HepG2 (cell line): Measurements from ENCODE around the gene PPM1H. TPM values are rescaled to one million over a fixed set of nuclear protein-coding genes. Genes with fewer than 3 reads are reported as not detected.

Source experiments
- ATAC-seq: fragments of 200-7000 bp; cut with Tn5 transposase; 3 replicates; pipeline ENCODE4 v1.9.1; 2020; ENCODE audit warnings: mild to moderate bottlenecking, moderate library complexity
- BruUV-seq: library from RNA; stranded (reverse); fragments of 400-500 nt; replicated peaks from 2 replicates; lab custom pipeline; 2021; lab: Mats Ljungman, UMichigan
- CTCF ChIA-PET: fragments of 300-600 bp; formaldehyde crosslinking; extraction: SDS; loops from one replicate; lab custom pipeline; 2021; ENCODE audit warnings: low total read pairs, inconsistent platforms, low intra/inter-chr PET ratio; lab: Yijun Ruan, JAX
- POLR2A ChIA-PET: fragments of 350-600 bp; sonication (Branson Sonifier 250); formaldehyde crosslinking; loops from one replicate; lab custom pipeline; 2020; ENCODE audit warnings: antibody characterized with exemption, inconsistent platforms; lab: Yijun Ruan, JAX
- DNase-seq: peaks from one replicate; pipeline ENCODE4 v3.0.0-alpha.2; 2015; ENCODE audit warnings: low spot score
- FAIRE-seq: peaks from 3 replicates; lab custom pipeline; 2011; peaks lifted over from hg19 to GRCh38; lab: Jason Lieb, UNC
- H2AFZ ChIP-seq: one replicate; pipeline ENCODE4 v1.6.1; 2011; ENCODE audit warnings: low read length, inconsistent platforms
- H3K27ac ChIP-seq: fragments of 300-600 bp; 3 replicates; pipeline ENCODE4 v1.8.0; 2011; ENCODE audit warnings: mixed run types, mild to moderate bottlenecking, mixed read lengths, low read length, inconsistent platforms; ENCODE audit not compliant: insufficient read depth; ENCODE audit errors: extremely low read length
- H3K27me3 ChIP-seq, 2 experiments: fragments of 200-600 bp in 1 of 2; 2 replicates in 1 of 2; 3 replicates in 1 of 2; pipeline versions ENCODE4 v1.6.0 to v1.8.0; 2011; ENCODE audit warnings: low read length in 2 of 2, mild to moderate bottlenecking in 2 of 2, moderate library complexity in 2 of 2, inconsistent platforms in 1 of 2; ENCODE audit not compliant: insufficient read depth in 2 of 2, control insufficient read depth in 1 of 2
- H3K36me3 ChIP-seq, 2 experiments: fragments of 200-600 bp in 1 of 2; replicated peaks in 1 of 2; 2 replicates in 1 of 2; 3 replicates in 1 of 2; pipeline versions ENCODE4 v1.5.1 to v1.8.0; 2011; ENCODE audit warnings: low read length in 2 of 2, inconsistent platforms in 1 of 2; ENCODE audit not compliant: insufficient read depth in 2 of 2, control insufficient read depth in 1 of 2
- H3K4me1 ChIP-seq: 2 replicates; pipeline ENCODE4 v1.5.1; 2012; ENCODE audit warnings: low read length, inconsistent platforms; ENCODE audit not compliant: insufficient read depth
- H3K4me2 ChIP-seq: 2 replicates; pipeline ENCODE4 v1.6.0; 2011; ENCODE audit warnings: low read depth, low read length, inconsistent platforms
- H3K4me3 ChIP-seq, 3 experiments: fragments of 200-600 bp in 1 of 3; sonication (generic), shearing (Covaris generic) in 1 of 3; replicated peaks in 1 of 3; 2 replicates each; pipeline ENCODE4 v1.5.1; 2011 to 2016; ENCODE audit warnings: low read length in 3 of 3, inconsistent platforms in 2 of 3, low read depth in 2 of 3, mild to moderate bottlenecking in 2 of 3, control low read depth in 1 of 3, mixed read lengths in 1 of 3; ENCODE audit not compliant: insufficient read depth in 1 of 3
- H3K79me2 ChIP-seq: one replicate; pipeline ENCODE4 v1.6.1; 2011; ENCODE audit warnings: low read length, inconsistent platforms; ENCODE audit not compliant: insufficient read depth
- H3K9ac ChIP-seq: 2 replicates; pipeline ENCODE4 v1.6.0; 2011; ENCODE audit warnings: mild to moderate bottlenecking, low read depth, low read length, inconsistent platforms; ENCODE audit not compliant: insufficient read depth
- H3K9me3 ChIP-seq: 2 replicates; pipeline ENCODE4 v1.5.1; 2012; ENCODE audit warnings: mild to moderate bottlenecking, low read length
- H4K20me1 ChIP-seq: 2 replicates; pipeline ENCODE4 v1.6.0; 2011; ENCODE audit warnings: inconsistent platforms, mild to moderate bottlenecking, low read length, moderate library complexity; ENCODE audit not compliant: insufficient read depth
- BRD4 ChIP-seq: sonication (generic); formaldehyde crosslinking; IDR thresholded peaks from 2 replicates; pipeline ENCODE4 v1.4.0; 2020; ENCODE audit warnings: missing genetic modification reagents
- FOSL2 ChIP-seq: sonication (generic); formaldehyde crosslinking; IDR thresholded peaks from 2 replicates; pipeline ENCODE4 v1.4.0; 2020; ENCODE audit warnings: missing genetic modification reagents
- HNRNPUL1 ChIP-seq: fragments of 200-400 bp; formaldehyde crosslinking; IDR thresholded peaks from 2 replicates; pipeline ENCODE4 v1.6.1; 2017; ENCODE audit warnings: low read depth, mild to moderate bottlenecking, low read length, moderate library complexity
- RFX5 ChIP-seq: IDR thresholded peaks from 2 replicates; pipeline ENCODE4 v1.6.1; 2011; ENCODE audit warnings: low read depth, low read length, improper control_type of control experiment
- SMAD1 ChIP-seq: sonication (generic); formaldehyde crosslinking; IDR thresholded peaks from 2 replicates; pipeline ENCODE4 v1.4.0; 2020; ENCODE audit warnings: missing genetic modification reagents, low read depth, mild to moderate bottlenecking, borderline replicate concordance
- SMAD9 ChIP-seq: sonication (generic); formaldehyde crosslinking; IDR thresholded peaks from 2 replicates; pipeline ENCODE4 v1.5.1; 2020; ENCODE audit warnings: mild to moderate bottlenecking, missing genetic modification reagents
- ZNF296 ChIP-seq: sonication (generic); formaldehyde crosslinking; conservative IDR thresholded peaks from 2 replicates; pipeline ENCODE4 v1.5.0; 2020; ENCODE audit warnings: mild to moderate bottlenecking, missing genetic modification reagents
- ZNF776 ChIP-seq: sonication (generic); formaldehyde crosslinking; IDR thresholded peaks from 2 replicates; pipeline ENCODE4 v1.4.0; 2020; ENCODE audit warnings: mild to moderate bottlenecking, missing genetic modification reagents
- WGBS: methylation state at CpG from one replicate; pipeline ENCODE4 v1.1.6; 2017; ENCODE audit warnings: low lambda C conversion rate; 5-methylcytosine and 5-hydroxymethylcytosine counted together
- in situ Hi-C: cut with HindIII; loops from 2 replicates; pipeline ENCODE4 v1.10.0; 2017; ENCODE audit warnings: low pct_unique_long_range_greater_than_20kb; ENCODE audit not compliant: extremely low pct_ligation_motif_present
- intact Hi-C: fragments of 100-400 bp; cut with micrococcal nuclease; formaldehyde crosslinking; loops from one replicate; pipeline ENCODE4 v1.10.0; 2022; ENCODE audit not compliant: unreplicated experiment
- polyA plus RNA-seq, 8 experiments: library from polyadenylated mRNA; depleted of rRNA in 3 of 8; stranded (reverse) in 7 of 8; unstranded in 1 of 8; fragments of >200 nt; fragmentation: Illumina TruSeq in 4 of 8; extraction: Trizol in 4 of 8; gene quantifications; 2 replicates each; pipeline versions ENCODE4 v1.2.1 to v1.2.3, GENCODE V29; 2011 to 2016; ENCODE audit warnings: low read depth in 4 of 8, missing spikeins in 1 of 8, mixed read lengths in 1 of 8; ENCODE audit not compliant: insufficient read depth in 1 of 8
- total RNA-seq, 5 experiments: library from RNA; depleted of rRNA; stranded (reverse); fragments of >200 nt; fragmentation: Illumina TruSeq; extraction: Trizol; gene quantifications; 2 replicates each; pipeline ENCODE4 v1.2.3, GENCODE V29; 2016; ENCODE audit warnings: low read depth in 1 of 5
- TF ChIP-seq, protein P1 (sequence below): sonication (generic); formaldehyde crosslinking; conservative IDR thresholded peaks from 2 replicates; pipeline ENCODE4 v1.8.0; 2022; ENCODE audit warnings: low read depth, missing genetic modification reagents
- TF ChIP-seq, protein P2 (sequence below): sonication (generic); formaldehyde crosslinking; IDR thresholded peaks from 2 replicates; pipeline ENCODE4 v1.4.0; 2020; ENCODE audit warnings: mild to moderate bottlenecking, low read depth, missing genetic modification reagents
- TF ChIP-seq, protein P3 (sequence below), 2 experiments: fragments of 450-650 bp in 1 of 2; sonication (generic) in 1 of 2; formaldehyde crosslinking; IDR thresholded peaks; 2 replicates each; pipeline versions ENCODE4 v1.5.0 to v1.8.0; 2020 to 2022; ENCODE audit warnings: mild to moderate bottlenecking in 1 of 2, missing genetic modification reagents in 1 of 2
- TF ChIP-seq, protein P4 (sequence below): sonication (generic); formaldehyde crosslinking; IDR thresholded peaks from 2 replicates; pipeline ENCODE4 v1.8.0; 2022; ENCODE audit warnings: mild to moderate bottlenecking, missing genetic modification reagents, moderate library complexity

Gene PPM1H
- total and polyA plus RNA-seq, 2 of the 13 experiments (the other 11 are each of a cell fraction or from before 2014, with no cell fraction given): 29.1 to 38.1 TPM

DNA sequence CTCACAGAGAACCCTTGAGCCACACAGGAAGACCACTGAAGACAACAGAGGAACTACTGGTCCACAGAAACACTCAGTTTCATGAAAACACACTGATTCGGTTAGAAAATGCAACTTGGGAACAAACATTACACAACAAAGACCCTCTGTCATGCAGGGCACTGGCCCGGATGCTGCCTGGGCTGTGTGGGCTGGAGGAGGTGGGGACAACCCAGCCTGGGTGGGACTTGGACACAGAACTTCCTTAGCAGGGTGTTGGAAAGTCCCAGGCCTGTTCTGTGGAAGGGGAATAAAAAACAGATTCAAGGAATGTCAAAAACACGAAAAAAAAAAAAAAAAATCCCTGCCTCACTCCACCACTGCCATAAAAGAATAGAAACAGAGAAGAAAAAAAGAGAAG lies 287.4 kb downstream of the PPM1H start:
- DNase-seq (no peak), ATAC-seq (peak; percentile 32; the same call in 2 of the 3 replicates), FAIRE-seq (no peak)
- in situ Hi-C loops (no loop called here), intact Hi-C loops (no loop called here)
- no peaks in the 10 kb centered on the region for H4K20me1 ChIP-seq
- no peak overlapping the region for H3K4me3 ChIP-seq
- no peak overlapping the region for H3K4me2 ChIP-seq
- H2AFZ ChIP-seq: no peak overlapping the region
- 76% methylated on average over 3 of the region's 3 CpGs for WGBS
- no peaks in the 10 kb centered on the region for H3K9me3 ChIP-seq
- TF ChIP-seq SMAD1: no peak
- TF ChIP-seq, protein P1, sequence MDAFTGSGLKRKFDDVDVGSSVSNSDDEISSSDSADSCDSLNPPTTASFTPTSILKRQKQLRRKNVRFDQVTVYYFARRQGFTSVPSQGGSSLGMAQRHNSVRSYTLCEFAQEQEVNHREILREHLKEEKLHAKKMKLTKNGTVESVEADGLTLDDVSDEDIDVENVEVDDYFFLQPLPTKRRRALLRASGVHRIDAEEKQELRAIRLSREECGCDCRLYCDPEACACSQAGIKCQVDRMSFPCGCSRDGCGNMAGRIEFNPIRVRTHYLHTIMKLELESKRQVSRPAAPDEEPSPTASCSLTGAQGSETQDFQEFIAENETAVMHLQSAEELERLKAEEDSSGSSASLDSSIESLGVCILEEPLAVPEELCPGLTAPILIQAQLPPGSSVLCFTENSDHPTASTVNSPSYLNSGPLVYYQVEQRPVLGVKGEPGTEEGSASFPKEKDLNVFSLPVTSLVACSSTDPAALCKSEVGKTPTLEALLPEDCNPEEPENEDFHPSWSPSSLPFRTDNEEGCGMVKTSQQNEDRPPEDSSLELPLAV: no peak
- no peak for TF ChIP-seq SMAD9 (CRISPR knock-in tag)
- no peak for TF ChIP-seq HNRNPUL1
- TF ChIP-seq, protein P2, sequence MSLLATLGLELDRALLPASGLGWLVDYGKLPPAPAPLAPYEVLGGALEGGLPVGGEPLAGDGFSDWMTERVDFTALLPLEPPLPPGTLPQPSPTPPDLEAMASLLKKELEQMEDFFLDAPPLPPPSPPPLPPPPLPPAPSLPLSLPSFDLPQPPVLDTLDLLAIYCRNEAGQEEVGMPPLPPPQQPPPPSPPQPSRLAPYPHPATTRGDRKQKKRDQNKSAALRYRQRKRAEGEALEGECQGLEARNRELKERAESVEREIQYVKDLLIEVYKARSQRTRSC (CRISPR knock-in tag): no peak
- TF ChIP-seq ZNF776: no peak
- H3K36me3 ChIP-seq: peaks cover 14 to 49% of the 10 kb centered on the region in 2 experiments
- no TSS peak for BruUV-seq
- H3K9ac ChIP-seq: no peak overlapping the region
- no peaks in the 10 kb centered on the region for H3K27me3 ChIP-seq
- ChIA-PET CTCF (no interaction called here), POLR2A (no interaction called here)
- no peaks in the 10 kb centered on the region for H3K4me1 ChIP-seq
- no peaks in the 10 kb centered on the region for H3K79me2 ChIP-seq
- no peak overlapping the region for H3K27ac ChIP-seq

DNA sequence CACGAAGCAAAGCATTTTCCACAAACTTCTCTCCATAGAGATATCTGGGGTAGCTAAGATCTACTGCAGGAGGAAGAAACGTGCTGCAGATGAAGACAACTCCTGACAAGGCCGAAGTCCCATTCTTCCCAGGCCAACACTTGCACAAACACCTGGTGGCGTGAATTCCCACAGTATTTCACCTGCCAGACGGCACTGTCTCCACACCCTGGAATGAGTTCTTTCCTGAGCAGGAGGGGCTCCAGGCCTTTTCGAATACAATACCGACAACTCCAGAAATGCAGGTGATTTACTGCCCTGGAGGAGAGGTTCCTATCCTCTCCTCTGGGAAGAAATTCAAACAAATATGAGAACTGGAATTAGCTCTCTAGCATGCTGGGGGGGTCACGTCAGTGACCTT lies 288.4 kb downstream of the PPM1H start:
- H3K4me2 ChIP-seq: no peak overlapping the region
- WGBS: 96% methylated on average over 7 of the region's 8 CpGs
- CTCF ChIA-PET: no interaction called here
- peaks cover 14 to 44% of the 10 kb centered on the region in 2 experiments for H3K36me3 ChIP-seq
- H3K79me2 ChIP-seq: no peaks in the 10 kb centered on the region
- no peak overlapping the region for H3K27ac ChIP-seq
- H2AFZ ChIP-seq: no peak overlapping the region
- no peak for TF ChIP-seq FOSL2 (CRISPR knock-in tag)
- TF ChIP-seq, protein P3, sequence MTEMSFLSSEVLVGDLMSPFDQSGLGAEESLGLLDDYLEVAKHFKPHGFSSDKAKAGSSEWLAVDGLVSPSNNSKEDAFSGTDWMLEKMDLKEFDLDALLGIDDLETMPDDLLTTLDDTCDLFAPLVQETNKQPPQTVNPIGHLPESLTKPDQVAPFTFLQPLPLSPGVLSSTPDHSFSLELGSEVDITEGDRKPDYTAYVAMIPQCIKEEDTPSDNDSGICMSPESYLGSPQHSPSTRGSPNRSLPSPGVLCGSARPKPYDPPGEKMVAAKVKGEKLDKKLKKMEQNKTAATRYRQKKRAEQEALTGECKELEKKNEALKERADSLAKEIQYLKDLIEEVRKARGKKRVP (CRISPR knock-in tag; IDR thresholded peaks at IDR 0.05): no peak
- TF ChIP-seq, protein P4, sequence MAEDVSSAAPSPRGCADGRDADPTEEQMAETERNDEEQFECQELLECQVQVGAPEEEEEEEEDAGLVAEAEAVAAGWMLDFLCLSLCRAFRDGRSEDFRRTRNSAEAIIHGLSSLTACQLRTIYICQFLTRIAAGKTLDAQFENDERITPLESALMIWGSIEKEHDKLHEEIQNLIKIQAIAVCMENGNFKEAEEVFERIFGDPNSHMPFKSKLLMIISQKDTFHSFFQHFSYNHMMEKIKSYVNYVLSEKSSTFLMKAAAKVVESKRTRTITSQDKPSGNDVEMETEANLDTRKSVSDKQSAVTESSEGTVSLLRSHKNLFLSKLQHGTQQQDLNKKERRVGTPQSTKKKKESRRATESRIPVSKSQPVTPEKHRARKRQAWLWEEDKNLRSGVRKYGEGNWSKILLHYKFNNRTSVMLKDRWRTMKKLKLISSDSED (CRISPR knock-in tag): no peak
- TF ChIP-seq RFX5: no peak
- TF ChIP-seq ZNF296: no peak
- no peak for TF ChIP-seq BRD4 (CRISPR knock-in tag)
- TF ChIP-seq, all 625 proteins: peak for 0
- intact Hi-C loops (no loop called here), in situ Hi-C loops (no loop called here)
- H3K4me3 ChIP-seq: no peak overlapping the region
- H4K20me1 ChIP-seq: no peaks in the 10 kb centered on the region
- peaks cover under 1% of the 10 kb centered on the region; the same call in 1 of the 2 replicates for H3K4me1 ChIP-seq
- no peaks in the 10 kb centered on the region for H3K27me3 ChIP-seq
- FAIRE-seq: no peak
- POLR2A ChIA-PET: no interaction called here
- no TSS peak for BruUV-seq
- H3K9me3 ChIP-seq: no peaks in the 10 kb centered on the region
- no peak for DNase-seq
- no peak for ATAC-seq
- H3K9ac ChIP-seq: no peak overlapping the region
